WERI-Rb-1 (cell line): ENCODE measurements around the gene KIAA1217.
"Not testable (repeated sequence)": the region's sequence is repeated elsewhere in the genome, so short reads cannot be mapped to it uniquely, and the experiment has no call there.

Experiments used
- DNase-seq: peaks from one replicate; pipeline ENCODE4 v3.0.0-alpha.2; 2020
- H3K27ac ChIP-seq: fragments of 250-450 bp; sonication (Bioruptor Pico); 2 replicates; pipeline ENCODE4 v1.5.1; 2020; ENCODE audit warnings: mild to moderate bottlenecking, moderate library complexity
- H3K27me3 ChIP-seq: fragments of 250-450 bp; sonication (Bioruptor Pico); 2 replicates; pipeline ENCODE4 v1.5.1; 2021; ENCODE audit warnings: mild to moderate bottlenecking, low read depth, moderate library complexity; ENCODE audit not compliant: insufficient read depth, severe bottlenecking
- H3K36me3 ChIP-seq: fragments of 250-450 bp; sonication (Bioruptor Pico); 2 replicates; pipeline ENCODE4 v1.5.1; 2020; ENCODE audit warnings: mild to moderate bottlenecking, moderate library complexity
- H3K4me3 ChIP-seq: 2 replicates; pipeline ENCODE4 v1.5.1; 2011; ENCODE audit warnings: low read depth, mild to moderate bottlenecking, control low read depth, low read length
- H3K9me3 ChIP-seq: fragments of 250-450 bp; sonication (Bioruptor Pico); 2 replicates; pipeline ENCODE4 v1.5.1; 2021; ENCODE audit warnings: mild to moderate bottlenecking, moderate library complexity; ENCODE audit not compliant: severe bottlenecking
- TF ChIP-seq, protein P1 (sequence below): IDR thresholded peaks from 2 replicates; pipeline ENCODE4 v1.5.1; 2011; ENCODE audit warnings: low read depth, mild to moderate bottlenecking, control low read depth, inconsistent platforms, low read length

Gene KIAA1217

DNA sequence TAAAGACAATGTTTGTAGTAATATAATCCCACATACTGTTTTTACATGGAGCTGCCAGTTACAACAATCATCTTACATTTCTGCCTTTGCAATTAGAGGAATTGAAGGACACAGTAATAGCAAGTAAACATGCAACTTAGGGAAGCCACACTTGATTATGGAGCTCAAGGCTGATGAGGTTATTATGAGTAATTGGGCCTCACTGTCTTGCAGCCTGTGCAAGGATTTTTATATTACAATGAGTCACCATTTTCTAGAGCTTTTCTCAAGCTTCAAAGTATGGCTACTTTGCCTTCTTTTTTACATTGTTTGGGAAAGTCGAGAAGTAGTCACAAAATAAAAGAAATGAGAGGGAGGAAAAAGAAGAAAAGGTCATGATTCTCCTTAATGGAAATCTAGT lies 226.4 kb downstream of the KIAA1217 start:
- TF ChIP-seq, protein P1, sequence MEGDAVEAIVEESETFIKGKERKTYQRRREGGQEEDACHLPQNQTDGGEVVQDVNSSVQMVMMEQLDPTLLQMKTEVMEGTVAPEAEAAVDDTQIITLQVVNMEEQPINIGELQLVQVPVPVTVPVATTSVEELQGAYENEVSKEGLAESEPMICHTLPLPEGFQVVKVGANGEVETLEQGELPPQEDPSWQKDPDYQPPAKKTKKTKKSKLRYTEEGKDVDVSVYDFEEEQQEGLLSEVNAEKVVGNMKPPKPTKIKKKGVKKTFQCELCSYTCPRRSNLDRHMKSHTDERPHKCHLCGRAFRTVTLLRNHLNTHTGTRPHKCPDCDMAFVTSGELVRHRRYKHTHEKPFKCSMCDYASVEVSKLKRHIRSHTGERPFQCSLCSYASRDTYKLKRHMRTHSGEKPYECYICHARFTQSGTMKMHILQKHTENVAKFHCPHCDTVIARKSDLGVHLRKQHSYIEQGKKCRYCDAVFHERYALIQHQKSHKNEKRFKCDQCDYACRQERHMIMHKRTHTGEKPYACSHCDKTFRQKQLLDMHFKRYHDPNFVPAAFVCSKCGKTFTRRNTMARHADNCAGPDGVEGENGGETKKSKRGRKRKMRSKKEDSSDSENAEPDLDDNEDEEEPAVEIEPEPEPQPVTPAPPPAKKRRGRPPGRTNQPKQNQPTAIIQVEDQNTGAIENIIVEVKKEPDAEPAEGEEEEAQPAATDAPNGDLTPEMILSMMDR, result no peak
- Histone ChIP-seq H3K36me3 (no peaks in the 10 kb centered on the region), H3K27ac (no peak overlapping the region), H3K4me3 (no peak overlapping the region), H3K27me3 (no peaks in the 10 kb centered on the region), H3K9me3 (no peaks in the 10 kb centered on the region)
- DNase-seq, result no peak

DNA sequence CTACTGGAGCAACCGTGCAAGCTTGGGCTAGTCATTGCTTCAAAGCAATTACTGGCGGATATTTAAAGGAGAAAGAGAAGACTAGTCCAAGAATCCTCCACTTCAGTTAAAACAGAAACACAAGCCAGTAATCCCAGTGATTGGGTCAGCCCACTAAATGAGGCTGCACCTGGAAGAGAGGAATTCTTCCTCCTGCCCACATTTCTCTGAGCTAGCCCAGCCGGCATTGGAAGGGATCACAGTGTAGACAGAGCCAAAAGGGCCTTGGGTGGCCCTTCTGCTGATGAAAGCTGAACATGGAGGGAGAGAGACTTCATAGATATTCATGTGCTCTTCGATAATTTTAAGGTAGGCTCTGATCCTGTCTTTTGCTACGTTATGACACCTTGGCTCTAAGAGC lies 228.4 kb downstream of the KIAA1217 start:
- Histone ChIP-seq H3K27ac (no peak overlapping the region), H3K4me3 (no peak overlapping the region), H3K36me3 (no peaks in the 10 kb centered on the region), H3K27me3 (no peaks in the 10 kb centered on the region), H3K9me3 (no peaks in the 10 kb centered on the region)
- no peak for DNase-seq
- TF ChIP-seq, protein P1, result no peak

DNA sequence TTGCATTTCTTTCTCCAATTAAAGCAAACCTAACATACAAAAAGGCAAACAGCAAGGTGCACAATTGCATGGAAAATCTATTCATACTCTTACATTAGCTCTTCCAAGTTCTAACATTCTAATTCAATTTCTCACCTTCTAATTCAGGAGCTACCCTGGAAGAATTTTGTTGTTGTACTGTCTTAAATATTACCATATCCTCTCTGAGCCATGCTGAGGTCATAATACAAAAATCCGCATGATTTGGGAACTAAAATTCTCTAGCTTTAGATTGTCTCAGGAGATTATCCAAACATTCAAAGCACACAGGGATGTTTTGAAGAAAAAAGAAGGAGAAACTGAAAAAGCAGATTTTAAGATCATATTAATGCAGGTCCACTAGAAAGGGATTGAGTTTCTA lies 229.9 kb downstream of the KIAA1217 start:
- DNase-seq, result no peak
- no peaks in the 10 kb centered on the region for H3K9me3 ChIP-seq
- TF ChIP-seq, protein P1, result no peak
- H3K36me3 ChIP-seq, result no peaks in the 10 kb centered on the region
- no peak overlapping the region for H3K4me3 ChIP-seq
- H3K27ac ChIP-seq, result no peak overlapping the region
- no peaks in the 10 kb centered on the region for H3K27me3 ChIP-seq

DNA sequence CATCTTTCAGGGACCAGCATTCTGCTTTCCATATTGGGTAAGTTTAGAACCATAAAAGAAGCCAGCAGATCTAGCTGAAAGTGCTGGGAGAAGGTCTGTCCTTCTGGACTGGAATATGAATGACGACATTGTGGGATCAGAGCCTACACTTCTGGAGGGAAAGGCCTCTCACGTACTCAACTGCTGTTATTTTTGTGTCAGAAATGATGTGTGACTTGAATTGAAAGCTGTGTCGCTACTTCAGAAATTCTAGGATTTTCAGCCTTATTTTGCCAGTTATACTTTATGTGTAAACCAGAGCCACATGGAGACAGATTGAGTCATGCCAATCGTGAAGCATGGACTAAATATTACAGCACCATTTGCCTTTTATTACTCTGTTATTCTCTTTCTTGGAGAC lies 231.0 kb downstream of the KIAA1217 start:
- H3K4me3 ChIP-seq, result no peak overlapping the region
- TF ChIP-seq, protein P1, result no peak
- no peaks in the 10 kb centered on the region for H3K9me3 ChIP-seq
- H3K27me3 ChIP-seq, result no peaks in the 10 kb centered on the region
- H3K36me3 ChIP-seq, result no peaks in the 10 kb centered on the region
- no peak overlapping the region for H3K27ac ChIP-seq
- DNase-seq, result no peak

DNA sequence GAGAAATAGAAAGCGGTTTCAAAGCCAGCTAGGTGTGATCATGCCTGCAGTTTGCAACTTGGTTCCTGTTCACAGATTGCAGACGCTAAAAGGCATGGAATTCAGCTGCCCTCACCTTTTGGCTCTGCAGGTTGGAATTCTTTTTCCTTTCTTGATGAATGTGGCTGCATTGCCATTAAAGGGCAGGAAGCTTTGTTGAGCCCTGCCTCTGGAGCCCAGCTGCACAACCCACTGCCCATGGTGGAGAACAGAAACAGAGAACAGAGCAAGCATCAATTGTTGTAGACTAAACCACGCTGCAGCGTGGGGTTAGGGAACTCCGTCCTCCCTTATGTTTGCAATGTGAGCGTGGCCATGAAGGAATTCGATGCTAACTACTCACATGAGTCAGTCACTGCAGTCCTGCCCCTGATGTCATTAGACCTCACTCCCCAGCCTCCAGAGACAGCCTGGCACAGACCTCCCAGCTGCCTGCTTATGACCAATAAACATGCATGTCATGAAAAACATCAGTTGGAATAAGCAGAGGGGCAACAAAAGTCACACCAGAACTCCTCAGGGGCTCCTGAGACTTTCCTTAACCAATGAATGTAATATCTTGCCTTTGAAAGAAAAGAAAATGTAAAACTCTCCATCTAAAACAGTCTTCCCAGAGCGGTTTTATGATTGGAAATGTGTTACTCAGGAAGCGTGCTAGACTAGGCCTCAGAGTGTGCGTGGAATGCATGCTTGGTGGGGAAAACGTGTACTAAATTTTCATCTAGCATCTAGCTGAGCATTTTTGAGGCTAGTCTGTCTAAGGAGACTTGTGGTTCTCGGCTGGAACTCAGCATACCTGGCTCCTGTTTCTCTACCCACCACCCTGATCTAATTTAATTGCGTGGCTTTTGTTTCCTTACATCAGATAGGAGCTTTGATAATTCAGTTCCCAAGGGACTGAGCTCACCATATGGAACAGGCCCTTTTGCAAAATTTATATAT lies 232.2 kb downstream of the KIAA1217 start:
- H3K27me3 ChIP-seq, result no peaks in the 10 kb centered on the region
- H3K27ac ChIP-seq, result no peak overlapping the region
- no peak for DNase-seq
- H3K9me3 ChIP-seq, result no peaks in the 10 kb centered on the region
- TF ChIP-seq, protein P1, result no peak
- H3K4me3 ChIP-seq, result no peak overlapping the region
- no peaks in the 10 kb centered on the region for H3K36me3 ChIP-seq

DNA sequence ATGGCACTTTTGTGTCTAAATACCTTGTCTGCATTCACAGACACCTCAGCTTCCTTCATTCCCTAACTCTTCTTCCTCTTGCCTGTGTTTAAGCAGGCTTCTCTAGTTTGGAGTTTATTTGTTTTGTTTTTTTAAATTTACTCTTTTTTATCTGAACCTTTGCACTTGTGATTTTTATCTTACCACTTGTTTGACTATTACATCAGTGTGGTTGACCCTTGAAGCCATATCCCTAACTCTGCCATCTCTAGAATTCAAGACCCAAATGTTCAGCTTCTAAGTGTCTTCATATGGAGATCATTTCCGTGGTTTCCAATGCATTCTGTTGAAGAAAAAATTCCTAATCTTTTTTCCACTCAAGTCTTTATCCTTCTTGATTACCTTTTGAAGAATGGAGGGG lies 233.3 kb downstream of the KIAA1217 start:
- no peak overlapping the region for H3K4me3 ChIP-seq
- no peak for DNase-seq
- TF ChIP-seq, protein P1, result no peak
- H3K27me3 ChIP-seq, result no peaks in the 10 kb centered on the region
- no peak overlapping the region for H3K27ac ChIP-seq
- no peaks in the 10 kb centered on the region for H3K36me3 ChIP-seq
- no peaks in the 10 kb centered on the region for H3K9me3 ChIP-seq

DNA sequence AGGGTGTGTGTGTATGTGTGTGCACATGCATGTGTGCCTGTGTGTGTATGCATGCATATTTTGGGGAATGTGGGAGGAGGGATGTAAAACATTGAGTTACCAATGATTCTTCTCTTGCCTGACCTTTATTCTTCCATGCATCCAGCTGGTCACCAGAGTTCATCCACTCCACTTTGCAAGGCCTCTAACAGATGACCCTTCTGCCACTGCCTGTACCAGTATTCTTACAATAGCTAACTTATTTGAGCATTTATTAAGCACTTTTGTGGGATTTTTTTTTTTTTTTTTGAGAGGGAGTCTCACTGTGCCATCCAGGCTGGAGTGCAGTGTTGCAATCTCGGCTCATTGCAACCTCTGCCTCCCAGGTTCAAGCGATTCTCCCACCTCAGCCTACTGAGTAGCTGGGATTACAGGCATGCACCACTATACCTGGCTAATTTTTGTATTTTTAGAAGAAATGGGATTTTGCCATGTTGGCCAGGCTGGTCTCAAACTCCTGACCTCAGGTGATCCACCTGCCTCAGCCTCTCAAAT lies 233.8 kb downstream of the KIAA1217 start:
- not testable (repeated sequence) for H3K36me3 ChIP-seq, H3K27ac ChIP-seq, H3K27me3 ChIP-seq, H3K9me3 ChIP-seq, H3K4me3 ChIP-seq, DNase-seq
